K562 (cell line): ENCODE data around the gene NEU1. TPM values are rescaled to one million over a fixed set of nuclear protein-coding genes. Genes with fewer than 3 reads are reported as not detected.

Experiments used
- BRF1 ChIP-seq: IDR thresholded peaks from 3 replicates; pipeline ENCODE4 v1.6.1; 2011; ENCODE audit warnings: borderline replicate concordance, mild to moderate bottlenecking; ENCODE audit not compliant: insufficient read length; ENCODE audit errors: extremely low read depth
- EHMT2 ChIP-seq: fragments of 450-650 bp; IDR thresholded peaks from 2 replicates; pipeline ENCODE4 v1.6.1; 2018; ENCODE audit warnings: antibody characterized with exemption
- ELF4 ChIP-seq: fragments of 450-650 bp; formaldehyde crosslinking; IDR thresholded peaks from 2 replicates; pipeline ENCODE4 v1.4.0; 2022; ENCODE audit warnings: missing genetic modification characterization
- HMGXB4 ChIP-seq: sonication (generic); formaldehyde crosslinking; IDR thresholded peaks from 2 replicates; pipeline ENCODE4 v1.8.1; 2023; ENCODE audit warnings: mild to moderate bottlenecking, missing genetic modification reagents
- KDM2B ChIP-seq: fragments of 250-450 bp; sonication (Bioruptor Pico); IDR thresholded peaks from 2 replicates; pipeline ENCODE4 v1.8.0; 2021; ENCODE audit warnings: mild to moderate bottlenecking, moderate library complexity
- MIER1 ChIP-seq: fragments of 450-650 bp; IDR thresholded peaks from 2 replicates; pipeline ENCODE4 v1.6.1; 2016; ENCODE audit warnings: antibody characterized with exemption, mild to moderate bottlenecking, low read depth
- RFX1 ChIP-seq: fragments of 450-650 bp; IDR thresholded peaks from 2 replicates; pipeline ENCODE4 v1.6.1; 2016; ENCODE audit warnings: mild to moderate bottlenecking, moderate library complexity
- SMARCE1 ChIP-seq: fragments of 450-650 bp; IDR thresholded peaks from 2 replicates; pipeline ENCODE4 v1.7.1; 2016; ENCODE audit warnings: mild to moderate bottlenecking
- TBL1XR1 ChIP-seq, 2 experiments: IDR thresholded peaks; 2 replicates each; pipeline ENCODE4 v1.6.1; 2012; ENCODE audit warnings: improper control_type of control experiment in 2 of 2, low read length in 2 of 2, mild to moderate bottlenecking in 1 of 2
- THAP7 ChIP-seq: fragments of 250-450 bp; sonication (Bioruptor Pico); IDR thresholded peaks from 2 replicates; pipeline ENCODE4 v1.5.0; 2021
- USF2 ChIP-seq: sonication (generic); formaldehyde crosslinking; IDR thresholded peaks from 2 replicates; pipeline ENCODE4 v1.5.0; 2020; ENCODE audit warnings: missing genetic modification reagents
- XRCC5 ChIP-seq: fragments of 200-400 bp; formaldehyde crosslinking; IDR thresholded peaks from 2 replicates; pipeline ENCODE4 v1.6.1; 2017; ENCODE audit warnings: low read depth, mild to moderate bottlenecking, low read length
- ZBTB43 ChIP-seq: sonication (generic); formaldehyde crosslinking; IDR thresholded peaks from 2 replicates; pipeline ENCODE4 v1.8.0; 2023; ENCODE audit warnings: mild to moderate bottlenecking, missing genetic modification reagents
- ZNF165 ChIP-seq: fragments of 250-450 bp; sonication (Bioruptor Pico); IDR thresholded peaks from 2 replicates; pipeline ENCODE4 v1.4.0; 2020; ENCODE audit warnings: borderline replicate concordance
- ZNF253 ChIP-seq: fragments of 250-450 bp; sonication (Bioruptor Pico); conservative IDR thresholded peaks from 2 replicates; pipeline ENCODE4 v1.6.1; 2021; ENCODE audit warnings: mild to moderate bottlenecking
- ZNF3 ChIP-seq: fragments of 250-450 bp; sonication (Bioruptor Pico); IDR thresholded peaks from 2 replicates; pipeline ENCODE4 v1.5.0; 2021; ENCODE audit warnings: mild to moderate bottlenecking, moderate library complexity
- ZNF354B ChIP-seq: fragments of 250-450 bp; sonication (Bioruptor Pico); IDR thresholded peaks from 2 replicates; pipeline ENCODE4 v1.4.0; 2020
- ZNF609 ChIP-seq: sonication (generic); formaldehyde crosslinking; IDR thresholded peaks from 2 replicates; pipeline ENCODE4 v1.8.1; 2023; ENCODE audit warnings: missing genetic modification reagents, mild to moderate bottlenecking, borderline replicate concordance
- ZSCAN29 ChIP-seq: fragments of 450-650 bp; IDR thresholded peaks from 2 replicates; pipeline ENCODE4 v1.6.1; 2017
- polyA plus RNA-seq, 8 experiments: library from polyadenylated mRNA; depleted of rRNA in 4 of 8; stranded (reverse) in 5 of 8; unstranded in 3 of 8; fragments of >200 nt; fragmentation: Nextera tagmentation in 2 of 8; fragmentation: Illumina TruSeq in 1 of 8; extraction: Ambion mirVana in 2 of 8; extraction: Trizol in 1 of 8; gene quantifications; 2 replicates each; pipeline versions ENCODE4 v1.2.1 to v1.2.3, GENCODE V29; 2011 to 2014; ENCODE audit warnings: inconsistent platforms in 1 of 8, missing spikeins in 1 of 8
- total RNA-seq, 7 experiments: library from RNA; depleted of rRNA in 6 of 7; stranded (reverse); fragments of >200 nt in 6 of 7; fragmentation: Illumina TruSeq in 2 of 7; extraction: Trizol in 2 of 7; gene quantifications; 2 replicates each; pipeline versions ENCODE4 v1.2.1 to v1.2.3, GENCODE V29; 2011 to 2021; ENCODE audit warnings: low replicate concordance in 1 of 7

The NEU1 gene
- total and polyA plus RNA-seq, 9 of the 15 experiments (the other 6 are each of a cell fraction or from before 2014, with no cell fraction given) = 14.8 to 67.8 (median 51.0) TPM

GRCh38 chr6:31836047-31836473, 26.6 kb downstream of the NEU1 start (continued):
- TF ChIP-seq USF2 (CRISPR knock-in tag) = no peak
- 0 out of 2 replicates have a peak, but pooled peaks have one; percentile 10 for TF ChIP-seq HMGXB4 (CRISPR knock-in tag)
- TF ChIP-seq ZNF354B (CRISPR knock-in tag) = no peak
- no peak for TF ChIP-seq RFX1
- TF ChIP-seq XRCC5 = no peak
- no peak for TF ChIP-seq ZNF3 (CRISPR knock-in tag)
- TF ChIP-seq ZNF609 (CRISPR knock-in tag) = no peak
- no peak for TF ChIP-seq TBL1XR1 (IDR thresholded peaks at IDR 0.05; ENCODE audit: low read length in 2 of 2)
- TF ChIP-seq ZNF165 (CRISPR knock-in tag) = no peak
- no peak for TF ChIP-seq ZSCAN29
- TF ChIP-seq ZBTB43 (CRISPR knock-in tag) = no peak
- TF ChIP-seq ZNF253 (CRISPR knock-in tag) = no peak
- no peak for TF ChIP-seq SMARCE1
- TF ChIP-seq ELF4 (CRISPR knock-in tag) = no peak
- no peak for TF ChIP-seq BRF1
- TF ChIP-seq MIER1 = no peak
- no peak for TF ChIP-seq THAP7 (CRISPR knock-in tag)
- TF ChIP-seq KDM2B (CRISPR knock-in tag) = no peak
- TF ChIP-seq EHMT2 = no peak
